Panc1 (cell line): ENCODE measurements around the gene TLK1. TPM values are rescaled to one million over a fixed set of nuclear protein-coding genes. Genes with fewer than 3 reads are reported as not detected.
"Not testable (repeated sequence)": the region's sequence is repeated elsewhere in the genome, so short reads cannot be mapped to it uniquely, and the experiment has no call there.

ENCODE experiments used
- ATAC-seq: fragments of 200-7000 bp; cut with Tn5 transposase; 2 replicates; pipeline ENCODE4 v1.9.1; 2020; ENCODE audit warnings: mild to moderate bottlenecking, moderate library complexity
- BruUV-seq: library from RNA; stranded (reverse); fragments of 400-500 nt; replicated peaks from 2 replicates; lab custom pipeline; 2021; lab: Mats Ljungman, UMichigan
- CTCF ChIA-PET: fragments of 300-600 bp; sonication (Branson Sonifier 250); formaldehyde crosslinking; loops from one replicate; lab custom pipeline; 2022; ENCODE audit warnings: antibody characterized with exemption; lab: Charles Lee
- POLR2A ChIA-PET: fragments of 300-600 bp; sonication (Branson Sonifier 250); formaldehyde crosslinking; loops from one replicate; lab custom pipeline; 2022; ENCODE audit warnings: antibody characterized with exemption; lab: Charles Lee
- DNase-seq: peaks from one replicate; pipeline ENCODE4 v3.0.0-alpha.2; 2010; ENCODE audit warnings: low read depth, low spot score
- H3K27ac ChIP-seq: 2 replicates; pipeline ENCODE4 v1.5.1; 2011; ENCODE audit warnings: mild to moderate bottlenecking, low read length, inconsistent platforms
- H3K27me3 ChIP-seq: fragments of 200-500 bp; sonication (Bioruptor generic); 2 replicates; pipeline ENCODE4 v1.6.0; 2014; ENCODE audit warnings: low read length, inconsistent platforms; ENCODE audit not compliant: control insufficient read depth, insufficient read depth
- H3K36me3 ChIP-seq: fragments of 200-500 bp; sonication (Bioruptor generic); 2 replicates; pipeline ENCODE4 v1.5.1; 2014; ENCODE audit warnings: inconsistent platforms, mild to moderate bottlenecking, low read length, moderate library complexity; ENCODE audit not compliant: control insufficient read depth, insufficient read depth
- H3K4me1 ChIP-seq: 2 replicates; pipeline ENCODE4 v1.5.1; 2011; ENCODE audit warnings: inconsistent platforms, mild to moderate bottlenecking, low read length, moderate library complexity; ENCODE audit not compliant: control insufficient read depth, insufficient read depth
- H3K4me3 ChIP-seq, 2 experiments: 2 replicates each; pipeline ENCODE4 v1.5.1; 2011 to 2012; ENCODE audit warnings: low read depth in 2 of 2, low read length in 2 of 2, mild to moderate bottlenecking in 2 of 2, inconsistent platforms in 1 of 2, moderate library complexity in 1 of 2
- H3K9me3 ChIP-seq: fragments of 200-500 bp; sonication (Bioruptor generic); 2 replicates; pipeline ENCODE4 v1.5.1; 2014; ENCODE audit warnings: low read depth, mild to moderate bottlenecking, inconsistent platforms, low read length, moderate library complexity; ENCODE audit not compliant: control insufficient read depth, insufficient read depth
- POLR2AphosphoS5 ChIP-seq: IDR thresholded peaks from 2 replicates; pipeline ENCODE4 v1.6.1; 2012; ENCODE audit warnings: mild to moderate bottlenecking, low read depth, low read length, moderate library complexity
- SIN3A ChIP-seq: IDR thresholded peaks from 2 replicates; pipeline ENCODE4 v1.6.1; 2012; ENCODE audit warnings: low read depth, mild to moderate bottlenecking, low read length, moderate library complexity, borderline replicate concordance; ENCODE audit not compliant: insufficient read depth
- TCF7L2 ChIP-seq: IDR thresholded peaks from 2 replicates; pipeline ENCODE4 v1.6.1; 2011; ENCODE audit warnings: mild to moderate bottlenecking, low read depth, low read length, inconsistent platforms
- in situ Hi-C: cut with HindIII; loops from 2 replicates; pipeline ENCODE4 v1.10.0; 2016; ENCODE audit warnings: low sequenced_read_pairs, low pct_unique_long_range_greater_than_20kb
- intact Hi-C: fragments of 100-400 bp; cut with micrococcal nuclease; formaldehyde crosslinking; loops from one replicate; pipeline ENCODE4 v1.10.0; 2022; ENCODE audit not compliant: unreplicated experiment
- total RNA-seq: library from RNA; stranded (reverse); gene quantifications from one replicate; pipeline ENCODE4 v1.2.1, GENCODE V29; 2021; ENCODE audit not compliant: unreplicated experiment
- TF ChIP-seq, protein P1 (sequence below), 2 experiments: IDR thresholded peaks; 2 replicates each; pipeline ENCODE4 v1.6.1; 2011 to 2012; ENCODE audit warnings: low read depth in 2 of 2, control low read depth in 1 of 2, low read length in 1 of 2, mild to moderate bottlenecking in 1 of 2, moderate library complexity in 1 of 2; ENCODE audit not compliant: insufficient read depth in 1 of 2
- TF ChIP-seq, protein P2 (sequence below): fragments of 450-650 bp; IDR thresholded peaks from 2 replicates; pipeline ENCODE4 v1.5.1; 2017; ENCODE audit warnings: mild to moderate bottlenecking

TLK1 gene
- total RNA-seq, 1 experiment from 2014 or later = 92.9 TPM

DNA sequence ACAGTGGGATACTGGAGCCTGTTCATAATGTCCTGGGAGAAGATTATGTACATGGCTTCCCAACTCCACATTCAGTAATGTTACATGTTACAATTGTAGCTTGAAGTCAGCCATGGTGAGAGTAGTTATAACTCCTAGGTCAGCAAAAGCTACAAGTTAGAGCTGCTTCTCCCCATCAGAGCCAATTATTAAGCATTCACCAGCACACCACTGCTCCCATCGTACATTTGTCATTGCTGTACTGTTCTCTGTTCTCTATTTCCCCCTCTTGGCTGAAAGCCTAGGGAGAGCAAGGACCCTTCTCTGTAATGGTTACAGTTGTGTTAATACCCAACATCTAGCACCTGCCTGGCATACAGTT, 5.3 kb upstream of the TLK1 start:
- BruUV-seq = no TSS peak
- H3K9me3 ChIP-seq = no peaks in the 10 kb centered on the region
- H3K4me1 ChIP-seq = peaks cover 5% of the 10 kb centered on the region; the same call in 1 of the 2 replicates
- H3K36me3 ChIP-seq = no peaks in the 10 kb centered on the region
- TF ChIP-seq TCF7L2 = no peak
- TF ChIP-seq, protein P1, sequence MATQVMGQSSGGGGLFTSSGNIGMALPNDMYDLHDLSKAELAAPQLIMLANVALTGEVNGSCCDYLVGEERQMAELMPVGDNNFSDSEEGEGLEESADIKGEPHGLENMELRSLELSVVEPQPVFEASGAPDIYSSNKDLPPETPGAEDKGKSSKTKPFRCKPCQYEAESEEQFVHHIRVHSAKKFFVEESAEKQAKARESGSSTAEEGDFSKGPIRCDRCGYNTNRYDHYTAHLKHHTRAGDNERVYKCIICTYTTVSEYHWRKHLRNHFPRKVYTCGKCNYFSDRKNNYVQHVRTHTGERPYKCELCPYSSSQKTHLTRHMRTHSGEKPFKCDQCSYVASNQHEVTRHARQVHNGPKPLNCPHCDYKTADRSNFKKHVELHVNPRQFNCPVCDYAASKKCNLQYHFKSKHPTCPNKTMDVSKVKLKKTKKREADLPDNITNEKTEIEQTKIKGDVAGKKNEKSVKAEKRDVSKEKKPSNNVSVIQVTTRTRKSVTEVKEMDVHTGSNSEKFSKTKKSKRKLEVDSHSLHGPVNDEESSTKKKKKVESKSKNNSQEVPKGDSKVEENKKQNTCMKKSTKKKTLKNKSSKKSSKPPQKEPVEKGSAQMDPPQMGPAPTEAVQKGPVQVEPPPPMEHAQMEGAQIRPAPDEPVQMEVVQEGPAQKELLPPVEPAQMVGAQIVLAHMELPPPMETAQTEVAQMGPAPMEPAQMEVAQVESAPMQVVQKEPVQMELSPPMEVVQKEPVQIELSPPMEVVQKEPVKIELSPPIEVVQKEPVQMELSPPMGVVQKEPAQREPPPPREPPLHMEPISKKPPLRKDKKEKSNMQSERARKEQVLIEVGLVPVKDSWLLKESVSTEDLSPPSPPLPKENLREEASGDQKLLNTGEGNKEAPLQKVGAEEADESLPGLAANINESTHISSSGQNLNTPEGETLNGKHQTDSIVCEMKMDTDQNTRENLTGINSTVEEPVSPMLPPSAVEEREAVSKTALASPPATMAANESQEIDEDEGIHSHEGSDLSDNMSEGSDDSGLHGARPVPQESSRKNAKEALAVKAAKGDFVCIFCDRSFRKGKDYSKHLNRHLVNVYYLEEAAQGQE (IDR thresholded peaks at IDR 0.05; ENCODE audit: insufficient read depth in 1 of 2, low read depth in 2 of 2, low read length in 1 of 2) = no peak
- TF ChIP-seq, protein P2, sequence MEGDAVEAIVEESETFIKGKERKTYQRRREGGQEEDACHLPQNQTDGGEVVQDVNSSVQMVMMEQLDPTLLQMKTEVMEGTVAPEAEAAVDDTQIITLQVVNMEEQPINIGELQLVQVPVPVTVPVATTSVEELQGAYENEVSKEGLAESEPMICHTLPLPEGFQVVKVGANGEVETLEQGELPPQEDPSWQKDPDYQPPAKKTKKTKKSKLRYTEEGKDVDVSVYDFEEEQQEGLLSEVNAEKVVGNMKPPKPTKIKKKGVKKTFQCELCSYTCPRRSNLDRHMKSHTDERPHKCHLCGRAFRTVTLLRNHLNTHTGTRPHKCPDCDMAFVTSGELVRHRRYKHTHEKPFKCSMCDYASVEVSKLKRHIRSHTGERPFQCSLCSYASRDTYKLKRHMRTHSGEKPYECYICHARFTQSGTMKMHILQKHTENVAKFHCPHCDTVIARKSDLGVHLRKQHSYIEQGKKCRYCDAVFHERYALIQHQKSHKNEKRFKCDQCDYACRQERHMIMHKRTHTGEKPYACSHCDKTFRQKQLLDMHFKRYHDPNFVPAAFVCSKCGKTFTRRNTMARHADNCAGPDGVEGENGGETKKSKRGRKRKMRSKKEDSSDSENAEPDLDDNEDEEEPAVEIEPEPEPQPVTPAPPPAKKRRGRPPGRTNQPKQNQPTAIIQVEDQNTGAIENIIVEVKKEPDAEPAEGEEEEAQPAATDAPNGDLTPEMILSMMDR = no peak
- TF ChIP-seq SIN3A = no peak
- no peak for TF ChIP-seq POLR2AphosphoS5
- ATAC-seq = no peak
- no peak overlapping the region for H3K27ac ChIP-seq
- H3K27me3 ChIP-seq = no peaks in the 10 kb centered on the region
- DNase-seq = no peak
- intact Hi-C loops = no loop called here
- no peak overlapping the region for H3K4me3 ChIP-seq
- ChIA-PET CTCF (no interaction called here), POLR2A (no interaction called here)
- in situ Hi-C loops = no loop called here

DNA sequence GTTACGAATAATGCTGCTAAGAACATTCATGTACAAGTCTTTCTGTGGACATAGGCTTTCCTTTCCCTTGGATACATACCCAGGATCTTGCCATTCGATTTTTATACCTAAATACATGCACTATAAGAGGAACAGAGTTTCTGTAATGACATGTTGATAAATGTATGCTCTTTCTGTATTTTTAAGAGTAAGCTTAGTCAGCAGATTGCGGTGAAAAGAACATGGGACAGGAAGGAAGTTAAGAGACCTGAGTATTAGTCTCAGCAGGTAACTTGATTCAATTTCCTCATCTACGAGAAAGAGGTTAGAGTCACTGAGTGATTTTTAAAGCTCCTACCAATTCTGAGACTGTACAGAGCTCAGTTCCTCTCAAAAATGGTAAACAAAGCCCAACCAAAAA, 2.6 kb upstream of the TLK1 start:
- no peak for DNase-seq
- ATAC-seq = no peak
- POLR2A ChIA-PET = interaction anchor here (0.7 kb wide), 1 partner anchor 164 kb away, joined by 6 read pairs; no protein-coding TSS in a partner anchor
- TF ChIP-seq POLR2AphosphoS5 (no peak), SIN3A (no peak), TCF7L2 (no peak)
- TF ChIP-seq, protein P2 = no peak
- TF ChIP-seq, protein P1 (IDR thresholded peaks at IDR 0.05; ENCODE audit: insufficient read depth in 1 of 2, low read depth in 2 of 2, low read length in 1 of 2) = no peak
- H3K27me3 ChIP-seq = no peaks in the 10 kb centered on the region
- no peaks in the 10 kb centered on the region; the same call in 1 of the 2 replicates for H3K36me3 ChIP-seq
- no peak overlapping the region for H3K4me3 ChIP-seq
- no peak overlapping the region for H3K27ac ChIP-seq
- no peaks in the 10 kb centered on the region for H3K9me3 ChIP-seq
- intact Hi-C loops (no loop called here), in situ Hi-C loops (no loop called here)
- peaks cover 7% of the 10 kb centered on the region for H3K4me1 ChIP-seq
- CTCF ChIA-PET = no interaction called here
- no TSS peak for BruUV-seq

DNA sequence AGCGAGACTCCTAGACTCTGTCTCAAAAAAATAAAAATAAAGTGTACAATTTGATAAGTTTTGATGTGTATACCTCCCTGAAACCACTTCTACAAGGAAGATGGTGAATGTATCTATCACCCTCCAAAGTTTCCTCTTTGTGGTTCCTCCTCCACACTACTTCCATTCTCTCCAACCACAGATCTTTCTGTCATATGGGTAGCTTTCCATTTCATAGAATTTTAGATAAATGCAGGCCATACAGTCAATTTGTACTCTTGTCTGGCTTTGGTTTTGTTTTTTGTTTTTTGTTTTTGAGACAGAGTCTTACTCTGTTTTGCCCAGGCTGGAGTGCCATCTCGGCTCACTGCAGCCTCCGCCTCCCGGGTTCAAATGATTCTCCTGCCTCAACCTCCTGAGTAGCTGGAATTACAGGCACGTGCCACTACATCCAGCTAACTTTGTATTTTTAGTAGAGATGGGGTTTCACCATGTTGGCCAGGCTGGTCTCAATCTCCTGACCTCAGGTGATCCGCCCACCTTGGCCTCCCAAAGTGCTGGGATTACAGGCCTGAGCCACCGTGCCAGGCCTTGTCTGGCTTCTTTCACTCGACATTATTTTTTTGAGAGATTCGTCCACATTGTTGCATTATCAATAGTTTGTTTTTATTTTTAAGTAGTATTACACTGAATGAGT, 2.0 kb upstream of the TLK1 start:
- intact Hi-C loops, H3K36me3 ChIP-seq, H3K4me3 ChIP-seq, BruUV-seq, in situ Hi-C loops, H3K9me3 ChIP-seq, CTCF ChIA-PET, POLR2A ChIA-PET, ATAC-seq, H3K27ac ChIP-seq, DNase-seq, H3K27me3 ChIP-seq: not testable (repeated sequence)
- H3K4me1 ChIP-seq = peaks cover 11% of the 10 kb centered on the region
